Mononuclear cell (primary cell): ENCODE results near the gene AK1. TPM values are rescaled to one million over a fixed set of nuclear protein-coding genes. Genes with fewer than 3 reads are reported as not detected.
A peak's percentile ranks its signal among the peaks of the same experiment; 100 is the strongest.

Experiments
- H3K27me3 ChIP-seq: 2 replicates; pipeline ENCODE4 v1.6.0; 2011; ENCODE audit warnings: low read length, control low read depth; ENCODE audit not compliant: insufficient read depth
- H3K4me1 ChIP-seq: 2 replicates; pipeline ENCODE4 v1.5.1; 2011; ENCODE audit warnings: mild to moderate bottlenecking, low read length, control low read depth; ENCODE audit not compliant: insufficient read depth
- H3K4me3 ChIP-seq: 2 replicates; pipeline ENCODE4 v1.5.1; 2011; ENCODE audit warnings: mild to moderate bottlenecking, low read length, moderate library complexity
- H3K9me3 ChIP-seq: 2 replicates; pipeline ENCODE4 v1.5.1; 2011; ENCODE audit warnings: low read depth, mild to moderate bottlenecking, control low read depth, low read length
- total RNA-seq: library from RNA; depleted of rRNA; stranded (reverse); fragments of >200 nt; gene quantifications from one replicate; pipeline ENCODE4 v1.2.3, GENCODE V29; 2012

The AK1 gene
- total RNA-seq, 1 donor = 3.7 TPM

- peaks cover 48% of the 10 kb centered on the region for H3K4me1 ChIP-seq
These were observed 21.9 kb upstream of the AK1 start, which contains the start of gene ST6GALNAC6 for GRCh38 chr9:127899128-127899943. TSS of gene ST6GALNAC6 (minus strand) at chr9:127899603. CDS start at chr9:127897981, 1,622 bp downstream.

GRCh38 chr9:127898433-127899127, 21.1 kb upstream of the AK1 start:
- Histone ChIP-seq H3K27me3 (no peaks in the 10 kb centered on the region), H3K9me3 (no peaks in the 10 kb centered on the region), H3K4me3 (peak overlapping the region; percentile 52), H3K4me1 (peaks cover 40% of the 10 kb centered on the region)

More at GRCh38 chr9:127899128-127899943, 21.9 kb upstream of the AK1 start, which contains the start of gene ST6GALNAC6:
- Histone ChIP-seq H3K27me3 (no peaks in the 10 kb centered on the region), H3K4me3 (peak within 1 kb of the TSS; percentile 52), H3K9me3 (no peaks in the 10 kb centered on the region)

GRCh38 chr9:127897193-127897692, 19.8 kb upstream of the AK1 start:
- no peak overlapping the region for H3K4me3 ChIP-seq
- no peaks in the 10 kb centered on the region for H3K27me3 ChIP-seq
- H3K9me3 ChIP-seq = peaks cover 4% of the 10 kb centered on the region
- H3K4me1 ChIP-seq = peaks cover 28% of the 10 kb centered on the region

GRCh38 chr9:127896395-127897192, 19.1 kb upstream of the AK1 start:
- Histone ChIP-seq H3K4me3 (no peak overlapping the region), H3K4me1 (peaks cover 25% of the 10 kb centered on the region), H3K9me3 (peaks cover 4% of the 10 kb centered on the region), H3K27me3 (no peaks in the 10 kb centered on the region)

GRCh38 chr9:127895811-127896210, 18.3 kb upstream of the AK1 start:
- H3K4me1 ChIP-seq = peaks cover 25% of the 10 kb centered on the region
- H3K9me3 ChIP-seq = peaks cover 4% of the 10 kb centered on the region
- H3K27me3 ChIP-seq = no peaks in the 10 kb centered on the region
- H3K4me3 ChIP-seq = no peak overlapping the region

GRCh38 chr9:127893392-127893791, 15.9 kb upstream of the AK1 start:
- H3K4me3 ChIP-seq = no peak overlapping the region
- no peaks in the 10 kb centered on the region for H3K27me3 ChIP-seq
- H3K4me1 ChIP-seq = peaks cover 11% of the 10 kb centered on the region
- peaks cover 4% of the 10 kb centered on the region for H3K9me3 ChIP-seq

GRCh38 chr9:127892831-127893230, 15.4 kb upstream of the AK1 start:
- Histone ChIP-seq H3K9me3 (peaks cover 4% of the 10 kb centered on the region), H3K4me3 (no peak overlapping the region), H3K4me1 (peaks cover 5% of the 10 kb centered on the region), H3K27me3 (no peaks in the 10 kb centered on the region)

GRCh38 chr9:127890053-127890452, 12.6 kb upstream of the AK1 start:
- Histone ChIP-seq H3K9me3 (peaks cover 4% of the 10 kb centered on the region), H3K27me3 (no peaks in the 10 kb centered on the region), H3K4me1 (no peaks in the 10 kb centered on the region), H3K4me3 (no peak overlapping the region)

GRCh38 chr9:127887792-127888191, 10.3 kb upstream of the AK1 start:
- H3K9me3 ChIP-seq = no peaks in the 10 kb centered on the region
- H3K27me3 ChIP-seq = no peaks in the 10 kb centered on the region
- H3K4me1 ChIP-seq = no peaks in the 10 kb centered on the region
- H3K4me3 ChIP-seq = no peak overlapping the region

- H3K4me1 ChIP-seq = no peaks in the 10 kb centered on the region
- no peaks in the 10 kb centered on the region for H3K9me3 ChIP-seq
- H3K27me3 ChIP-seq = no peaks in the 10 kb centered on the region
- H3K4me3 ChIP-seq = no peak overlapping the region
These were observed 9.0 kb upstream of the AK1 start for GRCh38 chr9:127886401-127886972.

GRCh38 chr9:127885508-127886281, 8.2 kb upstream of the AK1 start:
- Histone ChIP-seq H3K9me3 (no peaks in the 10 kb centered on the region), H3K27me3 (no peaks in the 10 kb centered on the region), H3K4me1 (no peaks in the 10 kb centered on the region), H3K4me3 (no peak overlapping the region)

GRCh38 chr9:127884976-127885490, 7.6 kb upstream of the AK1 start:
- H3K27me3 ChIP-seq = no peaks in the 10 kb centered on the region
- H3K4me3 ChIP-seq = no peak overlapping the region
- no peaks in the 10 kb centered on the region for H3K9me3 ChIP-seq
- H3K4me1 ChIP-seq = no peaks in the 10 kb centered on the region

- H3K4me3 ChIP-seq = no peak overlapping the region
These were observed 7.0 kb upstream of the AK1 start for GRCh38 chr9:127884427-127884911.

More at GRCh38 chr9:127884427-127884911, 7.0 kb upstream of the AK1 start:
- H3K4me1 ChIP-seq = no peaks in the 10 kb centered on the region
- no peaks in the 10 kb centered on the region for H3K9me3 ChIP-seq
- H3K27me3 ChIP-seq = no peaks in the 10 kb centered on the region
